CD4-positive, CD25-positive, alpha-beta regulatory T cell (primary cell): ENCODE data around the gene MVB12B. TPM values are rescaled to one million over a fixed set of nuclear protein-coding genes. Genes with fewer than 3 reads are reported as not detected.

Experiments
- ATAC-seq, 2 donors: fragments of 150-1000 bp; cut with Tn5 transposase; one replicate each; pipeline ENCODE4 v1.10.0; 2021; ENCODE audit warnings: low read depth in 2 of 2, moderate number of reproducible peaks in 2 of 2, moderate library complexity in 1 of 2
- DNase-seq, 3 donors: peaks; one replicate each; pipeline versions ENCODE4 v3.0.0 to v3.0.0-alpha.2; 2012 to 2022; ENCODE audit warnings: mixed read lengths in 1 of 3
- H3K27ac ChIP-seq: one replicate; pipeline ENCODE4 v1.7.0; 2013; ENCODE audit warnings: mild to moderate bottlenecking, low read length; ENCODE audit not compliant: insufficient read depth, poor library complexity, severe bottlenecking
- H3K27me3 ChIP-seq: one replicate; pipeline ENCODE4 v1.7.0; 2013; ENCODE audit warnings: low read length; ENCODE audit not compliant: control insufficient read depth, insufficient read depth
- H3K36me3 ChIP-seq: one replicate; pipeline ENCODE4 v1.7.0; 2013; ENCODE audit warnings: mild to moderate bottlenecking, low read length, moderate library complexity; ENCODE audit not compliant: control insufficient read depth, insufficient read depth
- H3K4me1 ChIP-seq: 2 replicates; pipeline ENCODE4 v1.7.0; 2013; ENCODE audit warnings: mild to moderate bottlenecking, low read length; ENCODE audit not compliant: insufficient read depth, control insufficient read depth, poor library complexity, severe bottlenecking
- H3K4me3 ChIP-seq: one replicate; pipeline ENCODE4 v1.7.0; 2013; ENCODE audit warnings: low read depth, mild to moderate bottlenecking, low read length, moderate library complexity
- H3K9me3 ChIP-seq, 2 experiments: 1 replicate in 1 of 2; 2 replicates in 1 of 2; pipeline ENCODE4 v1.7.0; 2013; ENCODE audit warnings: low read length in 2 of 2, mild to moderate bottlenecking in 1 of 2, moderate library complexity in 1 of 2; ENCODE audit not compliant: control insufficient read depth in 2 of 2
- H3K27ac Mint-ChIP-seq, 3 donors: one replicate each; pipeline ENCODE4 v1.8.0; 2020 to 2022; ENCODE audit warnings: mild to moderate bottlenecking in 3 of 3, mixed read lengths in 3 of 3, moderate library complexity in 2 of 3
- H3K27me3 Mint-ChIP-seq: one replicate; pipeline ENCODE4 v1.8.0; 2022; ENCODE audit warnings: mild to moderate bottlenecking, mixed read lengths
- H3K36me3 Mint-ChIP-seq: one replicate; pipeline ENCODE4 v1.8.0; 2020; ENCODE audit warnings: mixed read lengths
- H3K4me1 Mint-ChIP-seq, 4 donors: one replicate each; pipeline ENCODE4 v1.8.0; 2020 to 2022; ENCODE audit warnings: mixed read lengths in 4 of 4, mild to moderate bottlenecking in 1 of 4
- H3K4me3 Mint-ChIP-seq, 4 donors: one replicate each; pipeline ENCODE4 v1.8.0; 2020 to 2022; ENCODE audit warnings: mild to moderate bottlenecking in 4 of 4, mixed read lengths in 4 of 4, moderate library complexity in 3 of 4
- H3K9me3 Mint-ChIP-seq, 7 donors: one replicate each; pipeline ENCODE4 v1.8.0; 2020 to 2022; ENCODE audit warnings: mixed read lengths in 7 of 7, mild to moderate bottlenecking in 3 of 7, moderate library complexity in 2 of 7
- polyA plus RNA-seq, 4 donors: library from polyadenylated mRNA; unstranded; fragments of 300-500 nt; fragmentation: Illumina TruSeq; gene quantifications; one replicate each; pipeline ENCODE4 v1.2.3, GENCODE V29; 2021
- total RNA-seq: library from RNA; stranded (reverse); gene quantifications from one replicate; pipeline ENCODE4 v1.2.3, GENCODE V29; 2022

MVB12B gene
- total and polyA plus RNA-seq, 5 donors from 2014 or later, result 0.60 to 5.1 (median 1.4) TPM

GRCh38 chr9:126376311-126377175, 49.9 kb downstream of the MVB12B start:
- H3K27ac ChIP-seq, result no peak overlapping the region
- peak overlapping the region in 2 of 3 donors; percentile 52 to 68 for H3K27ac Mint-ChIP-seq
- DNase-seq (no peak), ATAC-seq (no peak)
- H3K27me3 Mint-ChIP-seq, result no peaks in the 10 kb centered on the region
- peaks cover 3% of the 10 kb centered on the region for H3K36me3 Mint-ChIP-seq
- no peaks in the 10 kb centered on the region for H3K4me1 ChIP-seq
- no peaks in the 10 kb centered on the region for H3K27me3 ChIP-seq
- H3K9me3 ChIP-seq, result no peaks in the 10 kb centered on the region
- H3K9me3 Mint-ChIP-seq, result no peaks in the 10 kb centered on the region
- H3K4me3 Mint-ChIP-seq, result no peak overlapping the region
- H3K4me3 ChIP-seq, result no peak overlapping the region
- H3K4me1 Mint-ChIP-seq, result peaks cover 2 to 6% (median 5%) of the 10 kb centered on the region in 4 donors
- no peaks in the 10 kb centered on the region for H3K36me3 ChIP-seq

GRCh38 chr9:126377176-126377509, 50.5 kb downstream of the MVB12B start:
- Mint-ChIP-seq H3K4me1 (peaks cover 2 to 6% (median 5%) of the 10 kb centered on the region in 4 donors), H3K27me3 (no peaks in the 10 kb centered on the region), H3K27ac (peak overlapping the region in 1 of 3 donors; percentile 68), H3K9me3 (no peaks in the 10 kb centered on the region), H3K36me3 (no peaks in the 10 kb centered on the region), H3K4me3 (no peak overlapping the region)
- ATAC-seq (no peak), DNase-seq (no peak)
- no peaks in the 10 kb centered on the region for H3K36me3 ChIP-seq
- no peaks in the 10 kb centered on the region for H3K27me3 ChIP-seq
- no peak overlapping the region for H3K4me3 ChIP-seq
- no peaks in the 10 kb centered on the region for H3K9me3 ChIP-seq
- no peak overlapping the region for H3K27ac ChIP-seq
- no peaks in the 10 kb centered on the region for H3K4me1 ChIP-seq

DNA sequence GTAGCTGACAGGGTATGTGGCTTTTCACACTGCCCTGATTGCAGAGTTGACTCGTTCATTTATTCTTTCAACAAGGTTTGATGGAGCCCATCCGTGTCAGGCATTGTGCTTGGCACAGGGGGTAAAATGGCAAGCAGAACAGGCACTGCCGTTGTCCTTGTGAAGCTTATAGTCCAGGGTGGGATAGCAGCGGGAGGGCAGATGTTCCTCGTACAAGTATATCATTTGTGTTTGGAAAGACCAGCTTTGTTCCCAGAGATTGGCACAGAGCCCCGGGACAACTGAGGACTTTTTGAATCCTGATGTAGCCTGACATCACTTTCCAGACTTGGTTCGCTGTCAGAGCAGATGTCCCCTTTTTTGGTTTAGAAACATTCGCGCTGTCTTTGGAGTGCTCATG, 50.9 kb downstream of the MVB12B start:
- H3K27me3 ChIP-seq, result no peaks in the 10 kb centered on the region
- no peaks in the 10 kb centered on the region for H3K9me3 ChIP-seq
- no peaks in the 10 kb centered on the region for H3K36me3 Mint-ChIP-seq

GRCh38 chr9:126378761-126379160, 52.1 kb downstream of the MVB12B start:
- no peaks in the 10 kb centered on the region for H3K36me3 ChIP-seq

More for the DNA sequence above, 50.9 kb downstream of the MVB12B start:
- Histone ChIP-seq H3K27ac (no peak overlapping the region), H3K4me1 (no peaks in the 10 kb centered on the region), H3K36me3 (no peaks in the 10 kb centered on the region), H3K4me3 (no peak overlapping the region)
- no peak for ATAC-seq
- Mint-ChIP-seq H3K27ac (peak overlapping the region in 1 of 3 donors; percentile 68), H3K9me3 (no peaks in the 10 kb centered on the region), H3K27me3 (no peaks in the 10 kb centered on the region), H3K4me1 (peaks cover 2 to 6% (median 5%) of the 10 kb centered on the region in 4 donors), H3K4me3 (no peak overlapping the region)
- no peak for DNase-seq

GRCh38 chr9:126379661-126380360, 53.2 kb downstream of the MVB12B start:
- H3K9me3 ChIP-seq, result no peaks in the 10 kb centered on the region
- H3K27ac ChIP-seq, result no peak overlapping the region
- ATAC-seq (no peak), DNase-seq (no peak)
- no peaks in the 10 kb centered on the region for H3K4me1 ChIP-seq
- H3K4me3 Mint-ChIP-seq, result no peak overlapping the region
- no peaks in the 10 kb centered on the region for H3K27me3 Mint-ChIP-seq
- no peaks in the 10 kb centered on the region for H3K36me3 Mint-ChIP-seq
- H3K4me1 Mint-ChIP-seq, result peaks cover 2 to 6% (median 5%) of the 10 kb centered on the region in 4 donors
- peaks cover 0 to 1% (median 0%) of the 10 kb centered on the region in 7 donors for H3K9me3 Mint-ChIP-seq
- no peak overlapping the region for H3K27ac Mint-ChIP-seq
- H3K4me3 ChIP-seq, result no peak overlapping the region
- no peaks in the 10 kb centered on the region for H3K27me3 ChIP-seq
- H3K36me3 ChIP-seq, result no peaks in the 10 kb centered on the region

More at GRCh38 chr9:126378761-126379160, 52.1 kb downstream of the MVB12B start:
- Mint-ChIP-seq H3K4me3 (no peak overlapping the region), H3K36me3 (no peaks in the 10 kb centered on the region), H3K27me3 (no peaks in the 10 kb centered on the region), H3K9me3 (peaks cover 0 to 1% (median 0%) of the 10 kb centered on the region in 7 donors), H3K27ac (no peak overlapping the region), H3K4me1 (peaks cover 2 to 6% (median 5%) of the 10 kb centered on the region in 4 donors)
- ATAC-seq (no peak), DNase-seq (no peak)
- no peak overlapping the region for H3K4me3 ChIP-seq
- H3K27ac ChIP-seq, result no peak overlapping the region
- H3K9me3 ChIP-seq, result no peaks in the 10 kb centered on the region
- H3K27me3 ChIP-seq, result no peaks in the 10 kb centered on the region
- H3K4me1 ChIP-seq, result no peaks in the 10 kb centered on the region

DNA sequence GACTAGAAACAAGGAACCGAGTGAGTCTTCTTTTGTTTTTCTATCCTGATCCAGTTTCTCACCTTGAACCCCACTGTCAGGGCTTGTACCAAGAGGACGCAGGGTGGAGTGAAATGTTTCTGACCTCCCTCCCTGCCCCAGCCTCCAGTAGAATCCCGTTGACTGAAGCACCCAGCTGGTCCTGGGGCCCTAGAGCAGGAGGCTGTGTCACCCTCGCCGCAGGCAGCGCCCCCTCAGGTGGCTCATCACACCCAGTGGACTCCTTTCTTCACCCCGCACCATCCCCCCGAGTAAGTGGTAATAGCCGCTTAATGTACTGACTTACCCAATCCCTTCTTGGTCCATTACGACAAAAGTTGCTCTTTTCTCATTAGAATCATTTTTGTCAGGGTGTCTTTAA, 53.8 kb downstream of the MVB12B start:
- Mint-ChIP-seq H3K4me1 (peaks cover 2 to 5% (median 3%) of the 10 kb centered on the region in 4 donors), H3K36me3 (no peaks in the 10 kb centered on the region), H3K27me3 (no peaks in the 10 kb centered on the region), H3K27ac (no peak overlapping the region), H3K4me3 (no peak overlapping the region), H3K9me3 (peaks cover 0 to 1% (median 0%) of the 10 kb centered on the region in 7 donors)
- H3K27ac ChIP-seq, result no peak overlapping the region
- no peaks in the 10 kb centered on the region for H3K4me1 ChIP-seq
- H3K4me3 ChIP-seq, result no peak overlapping the region
- DNase-seq, result no peak
- no peaks in the 10 kb centered on the region for H3K9me3 ChIP-seq
- no peaks in the 10 kb centered on the region for H3K36me3 ChIP-seq
- no peak for ATAC-seq
- no peaks in the 10 kb centered on the region for H3K27me3 ChIP-seq

DNA sequence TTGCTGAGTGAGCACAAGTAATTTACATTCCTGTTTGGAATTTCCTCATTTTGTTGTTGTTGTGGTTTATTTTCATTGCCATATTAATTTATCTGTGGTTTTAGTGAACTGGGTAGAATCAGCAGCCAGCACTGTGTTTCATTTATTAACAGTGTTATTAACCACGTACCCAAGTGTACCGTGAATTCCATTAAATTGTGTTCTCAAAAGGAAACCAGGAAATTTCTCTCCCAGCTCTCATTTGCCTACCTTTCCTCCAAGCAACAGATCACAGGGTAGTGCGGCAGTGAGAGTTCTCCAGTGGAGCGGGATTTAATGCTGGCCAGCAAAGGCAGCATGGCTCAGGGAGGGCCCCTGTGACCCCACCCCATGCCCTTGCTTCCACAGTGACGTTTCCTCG, 54.6 kb downstream of the MVB12B start:
- no peaks in the 10 kb centered on the region for H3K9me3 ChIP-seq
- H3K27ac Mint-ChIP-seq, result no peak overlapping the region

More for the DNA sequence above, 54.6 kb downstream of the MVB12B start:
- Mint-ChIP-seq H3K36me3 (no peaks in the 10 kb centered on the region), H3K9me3 (peaks cover 0 to 1% (median 0%) of the 10 kb centered on the region in 7 donors), H3K4me3 (no peak overlapping the region), H3K27me3 (no peaks in the 10 kb centered on the region), H3K4me1 (no peaks in the 10 kb centered on the region)
- H3K36me3 ChIP-seq, result no peaks in the 10 kb centered on the region
- H3K4me3 ChIP-seq, result no peak overlapping the region
- DNase-seq (no peak), ATAC-seq (no peak)
- no peaks in the 10 kb centered on the region for H3K27me3 ChIP-seq
- no peak overlapping the region for H3K27ac ChIP-seq
- no peaks in the 10 kb centered on the region for H3K4me1 ChIP-seq
